Fibroblast of lung (primary cell): ENCODE measurements around the gene ACOT7.

ENCODE experiments used
- EZH2 ChIP-seq: IDR thresholded peaks from 2 replicates; pipeline ENCODE4 v1.5.1; 2012; ENCODE audit warnings: low read length, control low read depth, mild to moderate bottlenecking; ENCODE audit errors: missing control alignments
- TF ChIP-seq, protein P1 (sequence below), 2 donors: IDR thresholded peaks in 1 of 2; conservative IDR thresholded peaks in 1 of 2; 1 replicate in 1 of 2; 2 replicates in 1 of 2; pipeline ENCODE4 v1.5.1; 2011 to 2012; ENCODE audit warnings: low read length in 2 of 2, control low read depth in 1 of 2, inconsistent platforms in 1 of 2, low read depth in 1 of 2, mild to moderate bottlenecking in 1 of 2

DNA sequence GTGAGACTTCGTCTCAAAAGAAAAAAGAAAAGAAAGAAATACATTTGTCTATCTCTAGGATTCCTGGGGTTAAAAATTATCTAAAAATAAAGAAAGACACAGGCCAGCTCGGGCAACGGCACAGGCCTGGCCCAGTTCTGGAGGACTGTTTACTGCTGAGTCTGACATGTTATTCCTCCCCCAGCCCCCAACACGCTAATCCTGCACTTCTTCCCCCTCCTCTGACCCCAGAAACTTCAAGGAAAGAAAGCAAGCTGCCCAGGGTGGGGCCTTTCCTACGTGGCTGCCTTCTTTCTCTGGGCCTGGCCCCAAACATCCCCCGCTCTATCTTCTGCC is 40.0 kb downstream of the ACOT7 start:
- TF ChIP-seq, protein P1, sequence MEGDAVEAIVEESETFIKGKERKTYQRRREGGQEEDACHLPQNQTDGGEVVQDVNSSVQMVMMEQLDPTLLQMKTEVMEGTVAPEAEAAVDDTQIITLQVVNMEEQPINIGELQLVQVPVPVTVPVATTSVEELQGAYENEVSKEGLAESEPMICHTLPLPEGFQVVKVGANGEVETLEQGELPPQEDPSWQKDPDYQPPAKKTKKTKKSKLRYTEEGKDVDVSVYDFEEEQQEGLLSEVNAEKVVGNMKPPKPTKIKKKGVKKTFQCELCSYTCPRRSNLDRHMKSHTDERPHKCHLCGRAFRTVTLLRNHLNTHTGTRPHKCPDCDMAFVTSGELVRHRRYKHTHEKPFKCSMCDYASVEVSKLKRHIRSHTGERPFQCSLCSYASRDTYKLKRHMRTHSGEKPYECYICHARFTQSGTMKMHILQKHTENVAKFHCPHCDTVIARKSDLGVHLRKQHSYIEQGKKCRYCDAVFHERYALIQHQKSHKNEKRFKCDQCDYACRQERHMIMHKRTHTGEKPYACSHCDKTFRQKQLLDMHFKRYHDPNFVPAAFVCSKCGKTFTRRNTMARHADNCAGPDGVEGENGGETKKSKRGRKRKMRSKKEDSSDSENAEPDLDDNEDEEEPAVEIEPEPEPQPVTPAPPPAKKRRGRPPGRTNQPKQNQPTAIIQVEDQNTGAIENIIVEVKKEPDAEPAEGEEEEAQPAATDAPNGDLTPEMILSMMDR (conservative IDR thresholded peaks at IDR 0.05 in 1 of 2, IDR thresholded peaks at IDR 0.05 in 1 of 2; ENCODE audit: low read depth in 1 of 2, low read length in 2 of 2) = no peak
- TF ChIP-seq EZH2 = no peak
